Neural cell (in vitro differentiated cells): ENCODE data around the gene GUCA1A.

ENCODE experiments used
- EZH2 ChIP-seq: fragments of 200-600, 300-800 bp; shearing (Covaris generic), sonication (generic); IDR thresholded peaks from 2 replicates; pipeline ENCODE4 v1.6.1; 2014; ENCODE audit warnings: antibody characterized with exemption, low read length, borderline replicate concordance, mild to moderate bottlenecking; ENCODE audit not compliant: insufficient read depth, poor library complexity, severe bottlenecking
- POLR2AphosphoS5 ChIP-seq: IDR thresholded peaks from 2 replicates; pipeline ENCODE4 v1.6.1; 2012
- TF ChIP-seq, protein P1 (sequence below): fragments of 450-650 bp; IDR thresholded peaks from 2 replicates; pipeline ENCODE4 v1.5.1; 2014; ENCODE audit warnings: antibody characterized with exemption, mild to moderate bottlenecking, moderate library complexity; ENCODE audit not compliant: poor library complexity, severe bottlenecking

DNA sequence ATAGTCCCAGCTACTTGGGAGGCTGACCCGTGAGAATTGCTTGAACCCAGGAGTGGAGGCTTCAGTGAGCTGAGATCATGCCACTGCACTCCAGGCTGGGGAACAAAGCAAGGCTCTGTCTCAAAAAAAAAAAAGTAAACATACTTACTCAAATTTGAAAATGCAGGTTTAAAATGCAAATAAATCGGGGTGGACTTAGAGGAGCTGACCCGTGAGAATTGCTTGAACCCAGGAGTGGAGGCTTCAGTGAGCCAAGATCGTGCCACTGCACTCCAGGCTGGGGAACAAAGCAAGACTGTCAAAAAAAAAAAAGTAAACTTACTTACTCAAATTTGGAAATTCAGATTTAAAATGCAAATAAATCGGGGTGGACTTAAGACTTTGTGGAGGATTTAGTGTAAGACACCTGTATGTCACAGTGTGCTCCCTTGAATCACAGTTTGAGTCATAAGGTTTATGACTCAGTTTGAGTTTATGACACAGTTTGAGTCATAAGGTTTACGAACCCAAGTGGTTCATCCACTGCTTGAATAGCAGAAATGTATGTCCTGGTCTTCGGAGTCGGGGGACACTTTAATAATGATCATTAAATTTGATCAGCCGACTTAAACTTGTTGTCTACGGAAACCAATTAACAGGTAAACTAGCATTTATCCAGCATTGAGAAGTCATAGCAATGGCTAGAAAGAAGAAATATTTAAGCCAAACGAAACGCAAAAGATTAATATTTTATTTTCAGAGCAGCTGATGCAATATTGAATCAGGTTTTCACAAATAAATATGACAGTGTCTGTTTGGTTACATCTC, 51.3 kb downstream of the GUCA1A start:
- no peak for TF ChIP-seq EZH2
- no peak for TF ChIP-seq POLR2AphosphoS5
- TF ChIP-seq, protein P1, sequence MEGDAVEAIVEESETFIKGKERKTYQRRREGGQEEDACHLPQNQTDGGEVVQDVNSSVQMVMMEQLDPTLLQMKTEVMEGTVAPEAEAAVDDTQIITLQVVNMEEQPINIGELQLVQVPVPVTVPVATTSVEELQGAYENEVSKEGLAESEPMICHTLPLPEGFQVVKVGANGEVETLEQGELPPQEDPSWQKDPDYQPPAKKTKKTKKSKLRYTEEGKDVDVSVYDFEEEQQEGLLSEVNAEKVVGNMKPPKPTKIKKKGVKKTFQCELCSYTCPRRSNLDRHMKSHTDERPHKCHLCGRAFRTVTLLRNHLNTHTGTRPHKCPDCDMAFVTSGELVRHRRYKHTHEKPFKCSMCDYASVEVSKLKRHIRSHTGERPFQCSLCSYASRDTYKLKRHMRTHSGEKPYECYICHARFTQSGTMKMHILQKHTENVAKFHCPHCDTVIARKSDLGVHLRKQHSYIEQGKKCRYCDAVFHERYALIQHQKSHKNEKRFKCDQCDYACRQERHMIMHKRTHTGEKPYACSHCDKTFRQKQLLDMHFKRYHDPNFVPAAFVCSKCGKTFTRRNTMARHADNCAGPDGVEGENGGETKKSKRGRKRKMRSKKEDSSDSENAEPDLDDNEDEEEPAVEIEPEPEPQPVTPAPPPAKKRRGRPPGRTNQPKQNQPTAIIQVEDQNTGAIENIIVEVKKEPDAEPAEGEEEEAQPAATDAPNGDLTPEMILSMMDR = no peak
